Chondrocyte (in vitro differentiated cells): Measurements from ENCODE around the gene ZNF358. TPM values are rescaled to one million over a fixed set of nuclear protein-coding genes. Genes with fewer than 3 reads are reported as not detected.

ENCODE experiments used
- DNase-seq: peaks from one replicate; pipeline ENCODE4 v3.0.0; 2021; ENCODE audit warnings: mixed read lengths, low spot score
- H3K27ac Mint-ChIP-seq: one replicate; pipeline ENCODE4 v1.8.0; 2021; ENCODE audit warnings: mild to moderate bottlenecking, moderate library complexity, mixed read lengths; ENCODE audit not compliant: unreplicated experiment
- H3K27me3 Mint-ChIP-seq: 2 replicates; pipeline ENCODE4 v1.8.0; 2021; ENCODE audit warnings: low read depth, mixed read lengths
- H3K36me3 Mint-ChIP-seq: 2 replicates; pipeline ENCODE4 v1.8.0; 2021; ENCODE audit warnings: low read depth, mixed read lengths
- H3K4me1 Mint-ChIP-seq: 2 replicates; pipeline ENCODE4 v1.8.0; 2021; ENCODE audit warnings: low read depth, mild to moderate bottlenecking, mixed read lengths
- H3K4me3 Mint-ChIP-seq: one replicate; pipeline ENCODE4 v1.8.0; 2021; ENCODE audit warnings: mild to moderate bottlenecking, moderate library complexity, mixed read lengths; ENCODE audit not compliant: unreplicated experiment
- H3K9me3 Mint-ChIP-seq: 2 replicates; pipeline ENCODE4 v1.8.0; 2021; ENCODE audit warnings: low read depth, mixed read lengths
- long read RNA-seq: library from polyadenylated mRNA; stranded (forward); transcript quantifications from one replicate; pipeline ENCODE4 v2.0.0, GENCODE V29; 2021
- total RNA-seq: library from RNA; stranded (reverse); gene quantifications from 3 replicates; pipeline ENCODE4 v1.2.1, GENCODE V29; 2021
- TF ChIP-seq, protein P1 (sequence below): fragments of 200-600 bp; sonication (generic); IDR thresholded peaks from 2 replicates; pipeline ENCODE4 v1.5.0; 2021; ENCODE audit warnings: antibody characterized with exemption, mild to moderate bottlenecking, moderate library complexity

ZNF358 gene
- total RNA-seq: 72.8 to 78.9 TPM (median 78.1 TPM) in 3 replicates
- long read RNA-seq, transcript ZNF358-202 (2 exons, 1,954 nt): major isoform, 112 of 128 reads
- long read RNA-seq, partial matches to known transcripts: 15 of 128 reads
- long read RNA-seq, other reads (novel, unspliced or antisense): 1 of 128 reads

DNA sequence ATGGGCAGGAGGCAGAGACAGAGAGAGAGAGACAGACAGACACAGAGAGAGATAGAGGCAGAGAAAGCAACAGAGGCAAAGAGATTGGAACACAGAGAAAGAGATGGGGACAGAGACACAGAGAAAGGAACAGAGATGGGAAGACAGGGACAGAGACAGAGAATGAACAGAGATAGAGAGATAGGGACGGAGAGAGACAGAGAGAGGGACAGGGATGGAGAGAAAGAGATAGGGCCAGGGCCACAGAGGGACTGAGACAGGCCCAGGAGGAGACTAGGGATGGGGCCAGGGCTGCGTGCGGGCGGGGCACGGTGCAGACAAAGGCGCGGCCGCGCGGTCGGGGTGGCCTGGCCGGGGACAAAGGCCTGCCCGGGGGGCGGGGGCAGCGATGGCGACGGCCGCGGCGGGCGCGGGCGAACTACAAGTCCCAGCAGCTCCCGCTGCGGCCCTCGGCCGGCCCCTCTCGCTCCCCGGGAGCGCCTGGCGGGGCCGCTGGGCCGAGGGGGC lies at the start of gene ZNF358:
Gene ZNF358 (plus strand): TSS at position 459 of the 507 bp plus-strand sequence. CDS start 3,140 bp downstream, outside the sequence.
- Mint-ChIP-seq H3K4me1 (peaks cover 22% of the 10 kb centered on the region), H3K9me3 (no peaks in the 10 kb centered on the region), H3K27me3 (no peaks in the 10 kb centered on the region), H3K27ac (peak within 1 kb of the TSS; percentile 94), H3K4me3 (peak within 1 kb of the TSS; percentile 81), H3K36me3 (no peaks in the 10 kb centered on the region)
- TF ChIP-seq, protein P1, sequence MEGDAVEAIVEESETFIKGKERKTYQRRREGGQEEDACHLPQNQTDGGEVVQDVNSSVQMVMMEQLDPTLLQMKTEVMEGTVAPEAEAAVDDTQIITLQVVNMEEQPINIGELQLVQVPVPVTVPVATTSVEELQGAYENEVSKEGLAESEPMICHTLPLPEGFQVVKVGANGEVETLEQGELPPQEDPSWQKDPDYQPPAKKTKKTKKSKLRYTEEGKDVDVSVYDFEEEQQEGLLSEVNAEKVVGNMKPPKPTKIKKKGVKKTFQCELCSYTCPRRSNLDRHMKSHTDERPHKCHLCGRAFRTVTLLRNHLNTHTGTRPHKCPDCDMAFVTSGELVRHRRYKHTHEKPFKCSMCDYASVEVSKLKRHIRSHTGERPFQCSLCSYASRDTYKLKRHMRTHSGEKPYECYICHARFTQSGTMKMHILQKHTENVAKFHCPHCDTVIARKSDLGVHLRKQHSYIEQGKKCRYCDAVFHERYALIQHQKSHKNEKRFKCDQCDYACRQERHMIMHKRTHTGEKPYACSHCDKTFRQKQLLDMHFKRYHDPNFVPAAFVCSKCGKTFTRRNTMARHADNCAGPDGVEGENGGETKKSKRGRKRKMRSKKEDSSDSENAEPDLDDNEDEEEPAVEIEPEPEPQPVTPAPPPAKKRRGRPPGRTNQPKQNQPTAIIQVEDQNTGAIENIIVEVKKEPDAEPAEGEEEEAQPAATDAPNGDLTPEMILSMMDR: no peak
- DNase-seq: no peak

DNA sequence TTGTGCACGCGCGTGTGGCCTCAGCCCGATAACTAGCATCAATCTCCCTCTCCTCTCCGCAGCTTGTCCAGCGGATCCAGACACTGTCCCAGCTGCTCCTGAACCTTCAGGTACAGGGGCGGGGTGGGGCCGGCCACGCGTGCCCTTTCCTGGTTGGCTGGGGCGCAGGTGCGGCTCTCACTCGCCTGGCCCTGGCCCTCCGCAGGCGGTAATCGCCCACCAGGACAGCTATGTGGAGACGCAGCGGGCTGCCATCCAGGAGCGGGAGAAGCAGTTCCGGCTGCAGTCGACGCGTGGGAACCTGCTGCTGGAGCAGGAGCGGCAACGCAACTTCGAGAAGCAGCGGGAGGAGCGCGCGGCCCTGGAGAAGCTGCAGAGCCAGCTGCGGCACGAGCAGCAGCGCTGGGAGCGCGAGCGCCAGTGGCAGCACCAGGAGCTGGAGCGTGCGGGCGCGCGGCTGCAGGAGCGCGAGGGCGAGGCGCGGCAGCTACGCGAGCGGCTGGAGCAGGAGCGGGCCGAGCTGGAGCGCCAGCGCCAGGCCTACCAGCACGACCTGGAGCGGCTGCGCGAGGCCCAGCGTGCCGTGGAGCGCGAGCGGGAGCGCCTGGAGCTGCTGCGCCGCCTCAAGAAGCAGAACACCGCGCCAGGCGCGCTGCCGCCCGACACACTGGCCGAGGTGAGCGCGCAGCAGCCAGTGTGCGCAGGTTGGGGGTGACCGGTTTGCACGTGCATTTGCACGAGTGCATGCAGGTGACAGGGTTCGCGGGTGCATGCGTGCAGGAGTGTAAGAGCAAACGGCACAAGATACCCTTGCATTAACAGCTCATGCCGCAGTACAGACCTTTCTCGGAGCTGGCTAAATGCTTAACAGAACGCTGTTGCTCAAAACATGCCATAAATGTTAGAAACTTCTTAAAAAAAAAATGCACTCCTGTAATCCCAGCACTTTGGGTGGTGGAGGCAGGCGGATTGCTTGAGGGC lies 48.6 kb upstream of the ZNF358 start:
- H3K27ac Mint-ChIP-seq: no peak overlapping the region
- DNase-seq: no peak
- TF ChIP-seq, protein P1: no peak
- H3K4me1 Mint-ChIP-seq: no peaks in the 10 kb centered on the region
- no peak overlapping the region for H3K4me3 Mint-ChIP-seq
- H3K36me3 Mint-ChIP-seq: peaks cover 5% of the 10 kb centered on the region
- H3K27me3 Mint-ChIP-seq: no peaks in the 10 kb centered on the region
- H3K9me3 Mint-ChIP-seq: no peaks in the 10 kb centered on the region

DNA sequence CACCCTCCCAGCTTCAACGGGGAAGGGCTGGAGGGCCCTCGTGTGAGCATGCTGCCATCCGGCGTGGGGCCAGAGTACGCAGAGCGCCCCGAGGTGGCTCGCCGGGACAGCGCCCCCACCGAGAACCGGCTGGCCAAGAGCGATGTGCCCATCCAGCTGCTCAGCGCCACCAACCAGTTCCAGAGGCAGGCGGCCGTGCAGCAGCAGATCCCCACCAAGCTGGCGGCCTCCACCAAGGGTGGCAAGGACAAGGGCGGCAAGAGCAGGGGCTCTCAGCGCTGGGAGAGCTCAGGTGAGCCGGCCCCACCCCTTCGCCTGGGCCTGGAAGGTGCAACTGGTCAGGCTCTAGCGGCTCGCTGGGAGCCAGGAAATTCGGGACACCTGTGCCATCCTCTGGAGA lies 47.1 kb upstream of the ZNF358 start:
- no peaks in the 10 kb centered on the region for H3K4me1 Mint-ChIP-seq
- H3K36me3 Mint-ChIP-seq: peaks cover 1% of the 10 kb centered on the region
- no peaks in the 10 kb centered on the region for H3K9me3 Mint-ChIP-seq
- H3K27ac Mint-ChIP-seq: no peak overlapping the region
- H3K4me3 Mint-ChIP-seq: no peak overlapping the region
- no peak for DNase-seq
- TF ChIP-seq, protein P1: no peak
- H3K27me3 Mint-ChIP-seq: no peaks in the 10 kb centered on the region

DNA sequence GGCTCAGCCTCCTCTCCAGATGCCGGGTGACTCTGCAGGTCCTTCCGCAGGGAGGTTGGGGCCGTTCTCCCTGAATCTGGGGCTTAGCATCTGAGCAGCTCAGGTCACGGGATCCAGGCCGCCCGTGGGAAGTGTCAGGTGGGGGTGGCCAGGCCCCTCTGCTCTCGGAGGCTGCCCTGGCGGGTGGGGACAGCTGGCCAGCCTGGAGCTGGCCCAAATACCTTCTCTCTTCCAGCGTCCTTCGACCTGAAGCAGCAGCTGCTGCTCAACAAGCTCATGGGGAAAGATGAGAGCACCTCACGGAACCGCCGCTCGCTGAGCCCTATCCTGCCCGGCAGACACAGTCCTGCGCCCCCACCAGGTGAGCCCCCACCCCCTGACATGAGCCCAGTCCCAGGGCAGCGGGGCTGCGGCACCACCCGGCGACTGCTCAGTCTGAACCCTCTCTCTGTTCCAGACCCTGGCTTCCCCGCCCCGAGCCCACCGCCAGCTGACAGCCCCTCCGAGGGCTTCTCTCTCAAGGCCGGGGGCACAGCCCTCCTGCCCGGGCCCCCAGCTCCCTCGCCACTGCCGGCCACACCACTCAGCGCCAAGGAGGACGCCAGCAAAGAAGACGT lies 46.1 kb upstream of the ZNF358 start:
- H3K4me3 Mint-ChIP-seq: no peak overlapping the region
- DNase-seq: no peak
- no peak overlapping the region for H3K27ac Mint-ChIP-seq
- H3K4me1 Mint-ChIP-seq: no peaks in the 10 kb centered on the region
- TF ChIP-seq, protein P1: no peak
- H3K9me3 Mint-ChIP-seq: no peaks in the 10 kb centered on the region
- peaks cover 1% of the 10 kb centered on the region for H3K36me3 Mint-ChIP-seq
- H3K27me3 Mint-ChIP-seq: no peaks in the 10 kb centered on the region
